ENCODE results near the gene OR10R2. TPM values are rescaled to one million over a fixed set of nuclear protein-coding genes. Genes with fewer than 3 reads are reported as not detected.

OR10R2 gene
- total RNA-seq, 1 donor from 2014 or later = not detected

- DNase-seq (ENCODE audit: low spot score in 2 of 2) = no peak
- FAIRE-seq = no peak
Observed at GRCh38 chr1:158521666-158522058, 49.6 kb downstream of the OR10R2 start.

GRCh38 chr1:158527190-158527815, 55.3 kb downstream of the OR10R2 start:
- FAIRE-seq (no peak), DNase-seq (ENCODE audit: low spot score in 2 of 2) (no peak)

Other genes starting within 250 kb of the OR10R2 start
- gene CD1A, start 217.8 kb upstream of the OR10R2 start, total RNA-seq = not detected
- gene CD1C, start 182.3 kb upstream of the OR10R2 start, total RNA-seq = under 0.01 TPM
- not detected for gene CD1B, start 140.7 kb upstream of the OR10R2 start, total RNA-seq
- gene CD1E, start 118.3 kb upstream of the OR10R2 start, total RNA-seq = not detected
- gene OR10T2, start 72.8 kb upstream of the OR10R2 start, total RNA-seq = not detected
- gene OR10K2, start 46.0 kb upstream of the OR10R2 start, total RNA-seq = not detected
- gene OR10K1, start 10.4 kb upstream of the OR10R2 start, total RNA-seq = not detected
- gene OR6Y1, start 82.2 kb downstream of the OR10R2 start, total RNA-seq = not detected
- gene OR6P1, start 98.4 kb downstream of the OR10R2 start, total RNA-seq = not detected
- gene OR10X1, start 107.7 kb downstream of the OR10R2 start, total RNA-seq = not detected
- not detected for gene OR10Z1, start 133.0 kb downstream of the OR10R2 start, total RNA-seq
- 0.82 TPM for gene SPTA1, start 214.5 kb downstream of the OR10R2 start, total RNA-seq
- gene OR6K2, start 228.4 kb downstream of the OR10R2 start, total RNA-seq = not detected
- not detected for gene OR6K3, start 248.5 kb downstream of the OR10R2 start, total RNA-seq

Data from frontal cortex (tissue), 4 donors.